Measurements from ENCODE around the gene SNRPA.
A peak's percentile ranks its signal among the peaks of the same experiment; 100 is the strongest.
"Not testable (repeated sequence)": the region's sequence is repeated elsewhere in the genome, so short reads cannot be mapped to it uniquely, and the experiment has no call there.

SNRPA gene

GRCh38 chr19:40777645-40777936, 26.6 kb downstream of the SNRPA start:
- no peak for DNase-seq (ENCODE audit: low spot score)

- peak; percentile 100 for DNase-seq (ENCODE audit: low spot score)
Measured at GRCh38 chr19:40777937-40778705, 27.1 kb downstream of the SNRPA start, which contains the start of gene RAB4B. Gene RAB4B (plus strand): TSS chr19:40778247. CDS start chr19:40778376, 129 bp downstream.

GRCh38 chr19:40778706-40779284, 27.8 kb downstream of the SNRPA start:
- DNase-seq (ENCODE audit: low spot score), result no peak

- DNase-seq (ENCODE audit: low spot score), result no peak
Measured at GRCh38 chr19:40780582-40780981, 29.6 kb downstream of the SNRPA start.

- no peak for DNase-seq (ENCODE audit: low spot score)
Measured at GRCh38 chr19:40781140-40781539, 30.1 kb downstream of the SNRPA start.

- DNase-seq (ENCODE audit: low spot score), result no peak
Measured at GRCh38 chr19:40783711-40784110, 32.7 kb downstream of the SNRPA start.

GRCh38 chr19:40784146-40784545, 33.1 kb downstream of the SNRPA start:
- not testable (repeated sequence) for DNase-seq (ENCODE audit: low spot score)

- no peak for DNase-seq (ENCODE audit: low spot score)
Measured at GRCh38 chr19:40785526-40785925, 34.5 kb downstream of the SNRPA start.

- no peak for DNase-seq (ENCODE audit: low spot score)
Measured at GRCh38 chr19:40786060-40787037, 35.3 kb downstream of the SNRPA start.

- no peak for DNase-seq (ENCODE audit: low spot score)
Measured at GRCh38 chr19:40791349-40791748, 40.3 kb downstream of the SNRPA start.

- no peak for DNase-seq (ENCODE audit: low spot score)
Measured at GRCh38 chr19:40791996-40792395, 41.0 kb downstream of the SNRPA start.

GRCh38 chr19:40797166-40797962, 46.4 kb downstream of the SNRPA start:
- DNase-seq (ENCODE audit: low spot score), result no peak

GRCh38 chr19:40797963-40798682, 47.1 kb downstream of the SNRPA start:
- DNase-seq (ENCODE audit: low spot score), result peak; percentile 75

GRCh38 chr19:40798683-40799557, 47.9 kb downstream of the SNRPA start, which contains the start of gene EGLN2:
Gene EGLN2 (plus strand): TSS chr19:40799191. CDS start chr19:40800573, 1,382 bp downstream.
- DNase-seq (ENCODE audit: low spot score), result peak; percentile 98

GRCh38 chr19:40799558-40800338, 48.7 kb downstream of the SNRPA start:
- peak; percentile 18 for DNase-seq (ENCODE audit: low spot score)

- DNase-seq (ENCODE audit: low spot score), result peak; percentile 38
Measured at GRCh38 chr19:40800339-40800996, 49.5 kb downstream of the SNRPA start.

GRCh38 chr19:40800997-40801377, 50.0 kb downstream of the SNRPA start:
- no peak for DNase-seq (ENCODE audit: low spot score)

GRCh38 chr19:40801426-40802299, 50.7 kb downstream of the SNRPA start:
- DNase-seq (ENCODE audit: low spot score), result peak; percentile 60
